Caco-2 (cell line): ENCODE results near the gene PIKFYVE. TPM values are rescaled to one million over a fixed set of nuclear protein-coding genes. Genes with fewer than 3 reads are reported as not detected.

Source experiments
- BruUV-seq: library from RNA; stranded (reverse); fragments of 400-500 nt; replicated peaks from 2 replicates; lab custom pipeline; 2021; lab: Mats Ljungman, UMichigan
- CTCF ChIA-PET: fragments of 300-600 bp; sonication (Branson Sonifier 250); formaldehyde crosslinking; loops from one replicate; lab custom pipeline; 2022; ENCODE audit warnings: antibody characterized with exemption; lab: Charles Lee
- POLR2A ChIA-PET: fragments of 300-600 bp; sonication (Branson Sonifier 250); formaldehyde crosslinking; loops from one replicate; lab custom pipeline; 2022; ENCODE audit warnings: antibody characterized with exemption; lab: Charles Lee
- DNase-seq, 2 experiments: peaks; one replicate each; pipeline versions ENCODE4 v3.0.0 to v3.0.0-alpha.2; 2020 to 2022
- H3K27me3 ChIP-seq: replicated peaks from 2 replicates; pipeline ENCODE4 v1.6.0; 2011; ENCODE audit warnings: low read length; ENCODE audit not compliant: control insufficient read depth, insufficient read depth
- H3K36me3 ChIP-seq: 2 replicates; pipeline ENCODE4 v1.5.1; 2011; ENCODE audit warnings: low read length; ENCODE audit not compliant: control insufficient read depth, insufficient read depth
- H3K4me1 ChIP-seq: fragments of 250-450 bp; sonication (Bioruptor Pico); 2 replicates; pipeline ENCODE4 v1.5.1; 2020; ENCODE audit warnings: mild to moderate bottlenecking
- H3K4me3 ChIP-seq: 2 replicates; pipeline ENCODE4 v1.5.1; 2011; ENCODE audit warnings: low read depth, mild to moderate bottlenecking, control low read depth, low read length
- H3K9me3 ChIP-seq: fragments of 250-450 bp; sonication (Bioruptor Pico); 2 replicates; pipeline ENCODE4 v1.5.1; 2020; ENCODE audit warnings: mild to moderate bottlenecking, moderate library complexity
- H3K27ac Mint-ChIP-seq: one replicate; pipeline ENCODE4 v1.8.0; 2022; ENCODE audit warnings: mixed read lengths; ENCODE audit not compliant: unreplicated experiment
- H3K27me3 Mint-ChIP-seq: one replicate; pipeline ENCODE4 v1.8.0; 2022; ENCODE audit warnings: mixed read lengths; ENCODE audit not compliant: insufficient read depth, unreplicated experiment
- H3K36me3 Mint-ChIP-seq: one replicate; pipeline ENCODE4 v1.8.0; 2022; ENCODE audit warnings: mild to moderate bottlenecking, mixed read lengths; ENCODE audit not compliant: insufficient read depth, unreplicated experiment
- H3K4me1 Mint-ChIP-seq: one replicate; pipeline ENCODE4 v1.8.0; 2022; ENCODE audit warnings: low read depth, mixed read lengths; ENCODE audit not compliant: unreplicated experiment
- H3K4me3 Mint-ChIP-seq: one replicate; pipeline ENCODE4 v1.8.0; 2022; ENCODE audit warnings: mild to moderate bottlenecking, moderate library complexity, mixed read lengths; ENCODE audit not compliant: unreplicated experiment
- H3K9me3 Mint-ChIP-seq: one replicate; pipeline ENCODE4 v1.8.0; 2022; ENCODE audit warnings: mixed read lengths; ENCODE audit not compliant: unreplicated experiment
- intact Hi-C: fragments of 100-400 bp; cut with micrococcal nuclease; formaldehyde crosslinking; loops from one replicate; pipeline ENCODE4 v1.10.0; 2022; ENCODE audit not compliant: unreplicated experiment
- total RNA-seq: library from RNA; stranded (reverse); gene quantifications from 2 replicates; pipeline ENCODE4 v1.2.3, GENCODE V29; 2022
- TF ChIP-seq, protein P1 (sequence below), 2 experiments: fragments of 200-600 bp in 1 of 2; IDR thresholded peaks; 1 replicate in 1 of 2; 2 replicates in 1 of 2; pipeline versions ENCODE4 v1.5.1 to v1.8.0; 2011 to 2022; ENCODE audit warnings: antibody characterized with exemption in 1 of 2, control low read depth in 1 of 2, inconsistent platforms in 1 of 2, low read depth in 1 of 2, low read length in 1 of 2, mild to moderate bottlenecking in 1 of 2, moderate library complexity in 1 of 2; ENCODE audit not compliant: insufficient read depth in 1 of 2, severe bottlenecking in 1 of 2, unreplicated experiment in 1 of 2

Gene PIKFYVE
- total RNA-seq, 1 experiment from 2014 or later: 31.2 TPM

GRCh38 chr2:208239770-208240493, 26.1 kb upstream of the PIKFYVE start:
- H3K4me3 Mint-ChIP-seq: no peak overlapping the region
- H3K27ac Mint-ChIP-seq: no peak overlapping the region
- intact Hi-C loops: loop anchor here (1.0 to 2.0 kb wide), 2 partner anchors 14 to 65 kb away; no protein-coding TSS in a partner anchor
- no peaks in the 10 kb centered on the region for H3K27me3 Mint-ChIP-seq
- CTCF ChIA-PET: interaction anchor here (1.1 to 1.6 kb wide), 2 partner anchors 14 to 65 kb away, joined by 3 to 5 read pairs; no protein-coding TSS in a partner anchor
- Histone ChIP-seq H3K27me3 (no peaks in the 10 kb centered on the region), H3K9me3 (no peaks in the 10 kb centered on the region), H3K4me3 (no peak overlapping the region), H3K4me1 (peaks cover 12% of the 10 kb centered on the region), H3K36me3 (peaks cover 12% of the 10 kb centered on the region)
- no TSS peak for BruUV-seq
- no peak for DNase-seq
- H3K36me3 Mint-ChIP-seq: peaks cover 82% of the 10 kb centered on the region
- POLR2A ChIA-PET: no interaction called here
- TF ChIP-seq, protein P1, sequence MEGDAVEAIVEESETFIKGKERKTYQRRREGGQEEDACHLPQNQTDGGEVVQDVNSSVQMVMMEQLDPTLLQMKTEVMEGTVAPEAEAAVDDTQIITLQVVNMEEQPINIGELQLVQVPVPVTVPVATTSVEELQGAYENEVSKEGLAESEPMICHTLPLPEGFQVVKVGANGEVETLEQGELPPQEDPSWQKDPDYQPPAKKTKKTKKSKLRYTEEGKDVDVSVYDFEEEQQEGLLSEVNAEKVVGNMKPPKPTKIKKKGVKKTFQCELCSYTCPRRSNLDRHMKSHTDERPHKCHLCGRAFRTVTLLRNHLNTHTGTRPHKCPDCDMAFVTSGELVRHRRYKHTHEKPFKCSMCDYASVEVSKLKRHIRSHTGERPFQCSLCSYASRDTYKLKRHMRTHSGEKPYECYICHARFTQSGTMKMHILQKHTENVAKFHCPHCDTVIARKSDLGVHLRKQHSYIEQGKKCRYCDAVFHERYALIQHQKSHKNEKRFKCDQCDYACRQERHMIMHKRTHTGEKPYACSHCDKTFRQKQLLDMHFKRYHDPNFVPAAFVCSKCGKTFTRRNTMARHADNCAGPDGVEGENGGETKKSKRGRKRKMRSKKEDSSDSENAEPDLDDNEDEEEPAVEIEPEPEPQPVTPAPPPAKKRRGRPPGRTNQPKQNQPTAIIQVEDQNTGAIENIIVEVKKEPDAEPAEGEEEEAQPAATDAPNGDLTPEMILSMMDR (IDR thresholded peaks at IDR 0.05; ENCODE audit: insufficient read depth in 1 of 2, low read depth in 1 of 2, low read length in 1 of 2, severe bottlenecking in 1 of 2, unreplicated experiment in 1 of 2): no peak
- H3K9me3 Mint-ChIP-seq: peaks cover 10% of the 10 kb centered on the region
- H3K4me1 Mint-ChIP-seq: peaks cover 15% of the 10 kb centered on the region

GRCh38 chr2:208240619-208241209, 25.3 kb upstream of the PIKFYVE start:
- intact Hi-C loops: loop anchor here (1.0 to 2.0 kb wide), 2 partner anchors 14 to 66 kb away; no protein-coding TSS in a partner anchor
- Mint-ChIP-seq H3K4me3 (no peak overlapping the region), H3K36me3 (peaks cover 82% of the 10 kb centered on the region), H3K9me3 (peaks cover 7% of the 10 kb centered on the region), H3K4me1 (peaks cover 15% of the 10 kb centered on the region), H3K27ac (no peak overlapping the region), H3K27me3 (no peaks in the 10 kb centered on the region)
- peak in 1 of 2 experiments; percentile 25 for DNase-seq
- peaks cover 12% of the 10 kb centered on the region for H3K4me1 ChIP-seq
- peaks cover 8% of the 10 kb centered on the region for H3K36me3 ChIP-seq
- CTCF ChIA-PET: interaction anchor here (0.5 to 1.6 kb wide), 3 partner anchors 14 to 65 kb away, joined by 3 to 6 read pairs (median 5); partner anchors contain the start of gene IDH1
- no TSS peak for BruUV-seq
- H3K27me3 ChIP-seq: no peaks in the 10 kb centered on the region
- POLR2A ChIA-PET: no interaction called here
- TF ChIP-seq, protein P1 (IDR thresholded peaks at IDR 0.05; ENCODE audit: insufficient read depth in 1 of 2, low read depth in 1 of 2, low read length in 1 of 2, severe bottlenecking in 1 of 2, unreplicated experiment in 1 of 2): no peak
- H3K4me3 ChIP-seq: no peak overlapping the region
- no peaks in the 10 kb centered on the region for H3K9me3 ChIP-seq

DNA sequence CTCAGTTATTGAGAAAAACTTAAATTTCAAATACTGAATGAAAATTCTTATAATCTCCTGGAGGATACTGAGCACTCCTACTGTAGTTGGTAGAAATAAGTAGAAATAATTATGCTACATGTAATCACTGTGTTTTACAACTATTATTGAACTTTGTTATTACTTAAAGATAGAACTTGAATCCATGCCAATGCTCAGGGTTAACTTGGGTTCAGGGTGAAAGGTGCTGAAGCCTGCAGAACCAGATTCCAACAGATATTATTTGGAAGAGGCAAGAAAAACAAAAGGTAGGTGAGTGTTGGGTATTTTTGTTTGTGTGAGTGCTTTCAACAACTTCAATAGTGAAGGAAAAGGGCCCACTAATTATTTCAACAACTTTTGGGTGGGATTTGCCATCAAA, 21.6 kb upstream of the PIKFYVE start:
- no peaks in the 10 kb centered on the region for H3K9me3 Mint-ChIP-seq
- H3K4me1 Mint-ChIP-seq: peaks cover 14% of the 10 kb centered on the region
- Histone ChIP-seq H3K4me3 (no peak overlapping the region), H3K9me3 (no peaks in the 10 kb centered on the region), H3K4me1 (peaks cover 12% of the 10 kb centered on the region), H3K36me3 (peaks cover 8% of the 10 kb centered on the region), H3K27me3 (no peaks in the 10 kb centered on the region)
- TF ChIP-seq, protein P1 (IDR thresholded peaks at IDR 0.05; ENCODE audit: insufficient read depth in 1 of 2, low read depth in 1 of 2, low read length in 1 of 2, severe bottlenecking in 1 of 2, unreplicated experiment in 1 of 2): no peak
- peaks cover 88% of the 10 kb centered on the region for H3K36me3 Mint-ChIP-seq
- CTCF ChIA-PET: no interaction called here
- H3K27me3 Mint-ChIP-seq: no peaks in the 10 kb centered on the region
- BruUV-seq: no TSS peak
- POLR2A ChIA-PET: no interaction called here
- no peak overlapping the region for H3K27ac Mint-ChIP-seq
- intact Hi-C loops: no loop called here
- no peak for DNase-seq
- H3K4me3 Mint-ChIP-seq: no peak overlapping the region
